Measurements from ENCODE around the gene TSPAN17.

Gene TSPAN17

GRCh38 chr5:176700239-176700847 is 53.1 kb downstream of the TSPAN17 start:
- peak; percentile 17; the same call in 1 of the 2 replicates for TF ChIP-seq CTCF (IDR thresholded peaks at IDR 0.05; ENCODE audit: low read depth, low read length)
- no peak overlapping the region for H3K4me3 ChIP-seq (ENCODE audit: low read depth, low read length)

GRCh38 chr5:176702671-176703641 is 55.7 kb downstream of the TSPAN17 start:
- H3K4me3 ChIP-seq (ENCODE audit: low read depth, low read length): no peak overlapping the region
- TF ChIP-seq CTCF (IDR thresholded peaks at IDR 0.05; ENCODE audit: low read depth, low read length): no peak

GRCh38 chr5:176703857-176704256 is 56.6 kb downstream of the TSPAN17 start:
- no peak for TF ChIP-seq CTCF (IDR thresholded peaks at IDR 0.05; ENCODE audit: low read depth, low read length)
- no peak overlapping the region for H3K4me3 ChIP-seq (ENCODE audit: low read depth, low read length)

GRCh38 chr5:176704355-176704754 is 57.1 kb downstream of the TSPAN17 start:
- no peak overlapping the region for H3K4me3 ChIP-seq (ENCODE audit: low read depth, low read length)
- no peak for TF ChIP-seq CTCF (IDR thresholded peaks at IDR 0.05; ENCODE audit: low read depth, low read length)

- no peak for TF ChIP-seq CTCF (IDR thresholded peaks at IDR 0.05; ENCODE audit: low read depth, low read length)
- no peak overlapping the region for H3K4me3 ChIP-seq (ENCODE audit: low read depth, low read length)
Measured at GRCh38 chr5:176704817-176705216, 57.5 kb downstream of the TSPAN17 start.
